HCT116 (cell line): ENCODE results near the gene EYA2. TPM values are rescaled to one million over a fixed set of nuclear protein-coding genes. Genes with fewer than 3 reads are reported as not detected.

Experiments used
- ATAC-seq: fragments of 200-7000 bp; cut with Tn5 transposase; 2 replicates; pipeline ENCODE4 v1.9.1; 2020; ENCODE audit warnings: mild to moderate bottlenecking, moderate library complexity
- BruUV-seq: library from RNA; stranded (reverse); fragments of 400-500 nt; replicated peaks from 2 replicates; lab custom pipeline; 2021; lab: Mats Ljungman, UMichigan
- CTCF ChIA-PET: fragments of 300-600 bp; sonication (Branson Sonifier 250); formaldehyde crosslinking; loops from one replicate; lab custom pipeline; 2021; ENCODE audit warnings: antibody characterized with exemption; lab: Charles Lee
- POLR2A ChIA-PET: fragments of 300-600, 350-600 bp; sonication (Branson Sonifier 250); formaldehyde crosslinking; loops from one replicate; lab custom pipeline; 2021; ENCODE audit warnings: antibody characterized with exemption; lab: Charles Lee
- RAD21 ChIA-PET, 2 experiments: fragments of 300-600 bp; sonication (Branson Sonifier 250); formaldehyde crosslinking; loops; one replicate each; lab custom pipeline; 2023; ENCODE audit warnings: low total read pairs in 2 of 2; ENCODE audit not compliant: uncharacterized antibody in 2 of 2, unreplicated experiment in 2 of 2, low non-redundant PET in 1 of 2; lab: Charles Lee
- DNase-seq: peaks from one replicate; pipeline ENCODE4 v3.0.0-alpha.2; 2010; ENCODE audit warnings: low read depth, low spot score
- H2AFZ ChIP-seq: fragments of 200-600 bp; shearing (Covaris generic), sonication (generic); 2 replicates; pipeline ENCODE4 v1.6.1; 2017; ENCODE audit warnings: low read depth, mixed run types, mixed read lengths, antibody characterized with exemption, low read length; ENCODE audit not compliant: poor library complexity, severe bottlenecking
- H3K27ac ChIP-seq: 2 replicates; pipeline ENCODE4 v1.5.1; 2012; ENCODE audit warnings: low read depth, low read length
- H3K27me3 ChIP-seq: fragments of 200-600 bp; sonication (generic); 2 replicates; pipeline ENCODE4 v1.6.1; 2016; ENCODE audit warnings: mixed run types, low read length, mixed read lengths; ENCODE audit not compliant: insufficient read depth
- H3K36me3 ChIP-seq, 2 experiments: fragments of 200-500 bp in 1 of 2; fragments of 200-600 bp in 1 of 2; sonication (Bioruptor generic) in 1 of 2; sonication (generic) in 1 of 2; 2 replicates each; pipeline versions ENCODE4 v1.5.1 to v1.6.1; 2014 to 2016; ENCODE audit warnings: low read length in 2 of 2, inconsistent platforms in 1 of 2, mixed read lengths in 1 of 2, mixed run types in 1 of 2; ENCODE audit not compliant: insufficient read depth in 2 of 2, control insufficient read depth in 1 of 2
- H3K4me1 ChIP-seq, 2 experiments: fragments of 200-600 bp in 1 of 2; sonication (generic) in 1 of 2; 2 replicates each; pipeline versions ENCODE4 v1.5.1 to v1.6.1; 2012 to 2017; ENCODE audit warnings: low read length in 2 of 2, inconsistent platforms in 1 of 2, mild to moderate bottlenecking in 1 of 2, mixed read lengths in 1 of 2, mixed run types in 1 of 2, moderate library complexity in 1 of 2; ENCODE audit not compliant: insufficient read depth in 2 of 2, control insufficient read depth in 1 of 2
- H3K4me2 ChIP-seq: fragments of 200-600 bp; sonication (generic); 2 replicates; pipeline ENCODE4 v1.6.1; 2017; ENCODE audit warnings: mixed run types, low read length, mixed read lengths
- H3K4me3 ChIP-seq, 2 experiments: fragments of 200-600 bp in 1 of 2; sonication (generic) in 1 of 2; replicated peaks in 1 of 2; 2 replicates each; pipeline ENCODE4 v1.5.1; 2011 to 2016; ENCODE audit warnings: low read length in 2 of 2, control low read depth in 1 of 2, low read depth in 1 of 2, mild to moderate bottlenecking in 1 of 2, mixed read lengths in 1 of 2, mixed run types in 1 of 2
- H3K79me2 ChIP-seq: fragments of 200-600 bp; sonication (generic); 2 replicates; pipeline ENCODE4 v1.6.1; 2017; ENCODE audit warnings: mild to moderate bottlenecking, mixed run types, low read length, moderate library complexity, mixed read lengths; ENCODE audit not compliant: insufficient read depth
- H3K9ac ChIP-seq: fragments of 200-600 bp; sonication (generic); 2 replicates; pipeline ENCODE4 v1.6.1; 2016; ENCODE audit warnings: low read length, mixed read lengths
- H3K9me2 ChIP-seq: fragments of 200-600 bp; sonication (generic), shearing (Covaris generic); 2 replicates; pipeline ENCODE4 v1.6.1; 2017; ENCODE audit warnings: mixed run types, mild to moderate bottlenecking, moderate library complexity; ENCODE audit not compliant: insufficient read depth
- H3K9me3 ChIP-seq, 2 experiments: fragments of 200-500 bp in 1 of 2; fragments of 200-600 bp in 1 of 2; sonication (Bioruptor generic) in 1 of 2; sonication (generic) in 1 of 2; 2 replicates each; pipeline ENCODE4 v1.6.1; 2014 to 2017; ENCODE audit warnings: low read length in 2 of 2, mixed read lengths in 2 of 2, inconsistent platforms in 1 of 2, low read depth in 1 of 2, mild to moderate bottlenecking in 1 of 2, mixed run types in 1 of 2, moderate library complexity in 1 of 2; ENCODE audit not compliant: control insufficient read depth in 1 of 2, insufficient read depth in 1 of 2
- H4K20me1 ChIP-seq: fragments of 200-600 bp; sonication (generic), shearing (Covaris generic); 2 replicates; pipeline ENCODE4 v1.6.1; 2017; ENCODE audit warnings: mixed run types, mild to moderate bottlenecking, moderate library complexity; ENCODE audit not compliant: insufficient read depth
- CBX3 ChIP-seq: IDR thresholded peaks from 2 replicates; pipeline ENCODE4 v1.6.1; 2012; ENCODE audit warnings: low read depth
- EGR1 ChIP-seq: IDR thresholded peaks from 2 replicates; pipeline ENCODE4 v1.6.1; 2012; ENCODE audit warnings: low read depth
- ELF1 ChIP-seq: IDR thresholded peaks from 2 replicates; pipeline ENCODE4 v1.6.1; 2012; ENCODE audit warnings: low read depth, borderline replicate concordance
- EZH2 ChIP-seq: fragments of 200-600 bp; sonication (generic); IDR thresholded peaks from 2 replicates; pipeline ENCODE4 v1.6.1; 2017; ENCODE audit warnings: antibody characterized with exemption, mixed run types
- EZH2phosphoT487 ChIP-seq: fragments of 200-600 bp; IDR thresholded peaks from 2 replicates; pipeline ENCODE4 v1.6.1; 2018; ENCODE audit warnings: antibody characterized with exemption, borderline replicate concordance
- FOSL1 ChIP-seq: IDR thresholded peaks from 2 replicates; pipeline ENCODE4 v1.6.1; 2012; ENCODE audit warnings: low read depth
- JUND ChIP-seq: IDR thresholded peaks from 2 replicates; pipeline ENCODE4 v1.6.1; 2012
- MAX ChIP-seq: IDR thresholded peaks from 2 replicates; pipeline ENCODE4 v1.6.1; 2012
- RAD21 ChIP-seq: IDR thresholded peaks from 2 replicates; pipeline ENCODE4 v1.6.1; 2012; ENCODE audit warnings: low read depth, mild to moderate bottlenecking
- SRF ChIP-seq: IDR thresholded peaks from 2 replicates; pipeline ENCODE4 v1.6.1; 2012; ENCODE audit warnings: low read depth
- ZBTB33 ChIP-seq: IDR thresholded peaks from 2 replicates; pipeline ENCODE4 v1.6.1; 2011; ENCODE audit warnings: mild to moderate bottlenecking, low read length, moderate library complexity; ENCODE audit not compliant: insufficient replicate concordance; ENCODE audit errors: extremely low read depth
- intact Hi-C: fragments of 100-400 bp; cut with micrococcal nuclease; formaldehyde crosslinking; loops from 2 replicates; pipeline ENCODE4 v1.10.0; 2022
- total RNA-seq: library from RNA; stranded (reverse); gene quantifications from one replicate; pipeline ENCODE4 v1.2.1, GENCODE V29; 2021; ENCODE audit not compliant: unreplicated experiment

Gene EYA2
- total RNA-seq, 1 experiment from 2014 or later = not detected

GRCh38 chr20:47159166-47159565, 264.5 kb downstream of the EYA2 start:
- ATAC-seq = no peak
- ChIA-PET RAD21 (no interaction called here), POLR2A (no interaction called here), CTCF (no interaction called here)
- H3K4me3 ChIP-seq = no peak overlapping the region
- intact Hi-C loops = no loop called here
- H3K36me3 ChIP-seq = no peaks in the 10 kb centered on the region
- DNase-seq = no peak
- H3K9me3 ChIP-seq = no peaks in the 10 kb centered on the region
- no peaks in the 10 kb centered on the region for H4K20me1 ChIP-seq
- no peak overlapping the region for H3K4me2 ChIP-seq
- no peak for TF ChIP-seq MAX
- TF ChIP-seq EZH2phosphoT487 = no peak
- no peak for TF ChIP-seq ZBTB33
- TF ChIP-seq CBX3 = no peak
- no peak for TF ChIP-seq EGR1
- no peak for TF ChIP-seq ELF1
- no peak for TF ChIP-seq RAD21
- no peak for TF ChIP-seq FOSL1
- no peak for TF ChIP-seq SRF
- TF ChIP-seq EZH2 = no peak
- no peak for TF ChIP-seq JUND
- no peak overlapping the region for H3K9ac ChIP-seq
- H3K4me1 ChIP-seq = peaks cover 0 to 2% of the 10 kb centered on the region in 2 experiments; a peak in 1 of 4 replicates
- no peaks in the 10 kb centered on the region for H3K79me2 ChIP-seq
- H3K27ac ChIP-seq = no peak overlapping the region
- no peaks in the 10 kb centered on the region for H3K27me3 ChIP-seq
- H3K9me2 ChIP-seq = no peaks in the 10 kb centered on the region
- no peak overlapping the region for H2AFZ ChIP-seq
- BruUV-seq = no TSS peak
